HepG2 (cell line): ENCODE measurements around the gene LPCAT4. TPM values are rescaled to one million over a fixed set of nuclear protein-coding genes. Genes with fewer than 3 reads are reported as not detected.

ENCODE experiments used
- CENPT ChIP-seq: sonication (generic); formaldehyde crosslinking; IDR thresholded peaks from 2 replicates; pipeline ENCODE4 v1.8.0; 2022; ENCODE audit warnings: low read depth, mild to moderate bottlenecking, moderate library complexity, missing genetic modification reagents
- HIC2 ChIP-seq: sonication (generic); formaldehyde crosslinking; IDR thresholded peaks from 2 replicates; pipeline ENCODE4 v1.9.0; 2022; ENCODE audit warnings: low read depth, missing genetic modification reagents
- HNF4G ChIP-seq, 2 experiments: sonication (generic) in 1 of 2; formaldehyde crosslinking in 1 of 2; IDR thresholded peaks; 2 replicates each; pipeline versions ENCODE4 v1.4.0 to v1.6.1; 2011 to 2020; ENCODE audit warnings: borderline replicate concordance in 2 of 2, low read depth in 2 of 2, mild to moderate bottlenecking in 2 of 2, low read length in 1 of 2, missing genetic modification reagents in 1 of 2, moderate library complexity in 1 of 2
- KDM4B ChIP-seq: sonication (generic); formaldehyde crosslinking; IDR thresholded peaks from 2 replicates; pipeline ENCODE4 v1.4.0; 2020; ENCODE audit warnings: missing genetic modification reagents
- NFYB ChIP-seq: sonication (generic); formaldehyde crosslinking; IDR thresholded peaks from 2 replicates; pipeline ENCODE4 v1.4.0; 2020; ENCODE audit warnings: missing genetic modification reagents
- TBL1XR1 ChIP-seq: fragments of 150-350 bp; IDR thresholded peaks from 2 replicates; pipeline ENCODE4 v1.6.1; 2014; ENCODE audit warnings: borderline replicate concordance, low read length; ENCODE audit not compliant: partially characterized antibody
- ZNF282 ChIP-seq: fragments of 450-650 bp; IDR thresholded peaks from 2 replicates; pipeline ENCODE4 v1.6.1; 2018; ENCODE audit not compliant: partially characterized antibody
- polyA plus RNA-seq, 8 experiments: library from polyadenylated mRNA; depleted of rRNA in 3 of 8; stranded (reverse) in 7 of 8; unstranded in 1 of 8; fragments of >200 nt; fragmentation: Illumina TruSeq in 4 of 8; extraction: Trizol in 4 of 8; gene quantifications; 2 replicates each; pipeline versions ENCODE4 v1.2.1 to v1.2.3, GENCODE V29; 2011 to 2016; ENCODE audit warnings: low read depth in 4 of 8, missing spikeins in 1 of 8, mixed read lengths in 1 of 8; ENCODE audit not compliant: insufficient read depth in 1 of 8
- total RNA-seq, 5 experiments: library from RNA; depleted of rRNA; stranded (reverse); fragments of >200 nt; fragmentation: Illumina TruSeq; extraction: Trizol; gene quantifications; 2 replicates each; pipeline ENCODE4 v1.2.3, GENCODE V29; 2016; ENCODE audit warnings: low read depth in 1 of 5
- TF ChIP-seq, protein P1 (sequence below): sonication (generic); formaldehyde crosslinking; IDR thresholded peaks from 2 replicates; pipeline ENCODE4 v1.5.0; 2020; ENCODE audit warnings: missing genetic modification reagents
- TF ChIP-seq, protein P2 (sequence below): sonication (generic); formaldehyde crosslinking; IDR thresholded peaks from one replicate; pipeline ENCODE4 v1.5.1; 2020; ENCODE audit warnings: mild to moderate bottlenecking, missing genetic modification reagents; ENCODE audit errors: not compliant biosample characterization
- TF ChIP-seq, protein P3 (sequence below): IDR thresholded peaks from 2 replicates; pipeline ENCODE4 v1.6.1; 2012; ENCODE audit warnings: inconsistent platforms

The LPCAT4 gene
- total and polyA plus RNA-seq, 2 of the 13 experiments (the other 11 are each of a cell fraction or from before 2014, with no cell fraction given): 8.1 to 57.1 TPM

GRCh38 chr15:34358948-34359347 is 8.0 kb downstream of the LPCAT4 start (continued):
- TF ChIP-seq, protein P1, sequence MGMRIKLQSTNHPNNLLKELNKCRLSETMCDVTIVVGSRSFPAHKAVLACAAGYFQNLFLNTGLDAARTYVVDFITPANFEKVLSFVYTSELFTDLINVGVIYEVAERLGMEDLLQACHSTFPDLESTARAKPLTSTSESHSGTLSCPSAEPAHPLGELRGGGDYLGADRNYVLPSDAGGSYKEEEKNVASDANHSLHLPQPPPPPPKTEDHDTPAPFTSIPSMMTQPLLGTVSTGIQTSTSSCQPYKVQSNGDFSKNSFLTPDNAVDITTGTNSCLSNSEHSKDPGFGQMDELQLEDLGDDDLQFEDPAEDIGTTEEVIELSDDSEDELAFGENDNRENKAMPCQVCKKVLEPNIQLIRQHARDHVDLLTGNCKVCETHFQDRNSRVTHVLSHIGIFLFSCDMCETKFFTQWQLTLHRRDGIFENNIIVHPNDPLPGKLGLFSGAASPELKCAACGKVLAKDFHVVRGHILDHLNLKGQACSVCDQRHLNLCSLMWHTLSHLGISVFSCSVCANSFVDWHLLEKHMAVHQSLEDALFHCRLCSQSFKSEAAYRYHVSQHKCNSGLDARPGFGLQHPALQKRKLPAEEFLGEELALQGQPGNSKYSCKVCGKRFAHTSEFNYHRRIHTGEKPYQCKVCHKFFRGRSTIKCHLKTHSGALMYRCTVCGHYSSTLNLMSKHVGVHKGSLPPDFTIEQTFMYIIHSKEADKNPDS (CRISPR knock-in tag): no peak
- TF ChIP-seq, protein P2, sequence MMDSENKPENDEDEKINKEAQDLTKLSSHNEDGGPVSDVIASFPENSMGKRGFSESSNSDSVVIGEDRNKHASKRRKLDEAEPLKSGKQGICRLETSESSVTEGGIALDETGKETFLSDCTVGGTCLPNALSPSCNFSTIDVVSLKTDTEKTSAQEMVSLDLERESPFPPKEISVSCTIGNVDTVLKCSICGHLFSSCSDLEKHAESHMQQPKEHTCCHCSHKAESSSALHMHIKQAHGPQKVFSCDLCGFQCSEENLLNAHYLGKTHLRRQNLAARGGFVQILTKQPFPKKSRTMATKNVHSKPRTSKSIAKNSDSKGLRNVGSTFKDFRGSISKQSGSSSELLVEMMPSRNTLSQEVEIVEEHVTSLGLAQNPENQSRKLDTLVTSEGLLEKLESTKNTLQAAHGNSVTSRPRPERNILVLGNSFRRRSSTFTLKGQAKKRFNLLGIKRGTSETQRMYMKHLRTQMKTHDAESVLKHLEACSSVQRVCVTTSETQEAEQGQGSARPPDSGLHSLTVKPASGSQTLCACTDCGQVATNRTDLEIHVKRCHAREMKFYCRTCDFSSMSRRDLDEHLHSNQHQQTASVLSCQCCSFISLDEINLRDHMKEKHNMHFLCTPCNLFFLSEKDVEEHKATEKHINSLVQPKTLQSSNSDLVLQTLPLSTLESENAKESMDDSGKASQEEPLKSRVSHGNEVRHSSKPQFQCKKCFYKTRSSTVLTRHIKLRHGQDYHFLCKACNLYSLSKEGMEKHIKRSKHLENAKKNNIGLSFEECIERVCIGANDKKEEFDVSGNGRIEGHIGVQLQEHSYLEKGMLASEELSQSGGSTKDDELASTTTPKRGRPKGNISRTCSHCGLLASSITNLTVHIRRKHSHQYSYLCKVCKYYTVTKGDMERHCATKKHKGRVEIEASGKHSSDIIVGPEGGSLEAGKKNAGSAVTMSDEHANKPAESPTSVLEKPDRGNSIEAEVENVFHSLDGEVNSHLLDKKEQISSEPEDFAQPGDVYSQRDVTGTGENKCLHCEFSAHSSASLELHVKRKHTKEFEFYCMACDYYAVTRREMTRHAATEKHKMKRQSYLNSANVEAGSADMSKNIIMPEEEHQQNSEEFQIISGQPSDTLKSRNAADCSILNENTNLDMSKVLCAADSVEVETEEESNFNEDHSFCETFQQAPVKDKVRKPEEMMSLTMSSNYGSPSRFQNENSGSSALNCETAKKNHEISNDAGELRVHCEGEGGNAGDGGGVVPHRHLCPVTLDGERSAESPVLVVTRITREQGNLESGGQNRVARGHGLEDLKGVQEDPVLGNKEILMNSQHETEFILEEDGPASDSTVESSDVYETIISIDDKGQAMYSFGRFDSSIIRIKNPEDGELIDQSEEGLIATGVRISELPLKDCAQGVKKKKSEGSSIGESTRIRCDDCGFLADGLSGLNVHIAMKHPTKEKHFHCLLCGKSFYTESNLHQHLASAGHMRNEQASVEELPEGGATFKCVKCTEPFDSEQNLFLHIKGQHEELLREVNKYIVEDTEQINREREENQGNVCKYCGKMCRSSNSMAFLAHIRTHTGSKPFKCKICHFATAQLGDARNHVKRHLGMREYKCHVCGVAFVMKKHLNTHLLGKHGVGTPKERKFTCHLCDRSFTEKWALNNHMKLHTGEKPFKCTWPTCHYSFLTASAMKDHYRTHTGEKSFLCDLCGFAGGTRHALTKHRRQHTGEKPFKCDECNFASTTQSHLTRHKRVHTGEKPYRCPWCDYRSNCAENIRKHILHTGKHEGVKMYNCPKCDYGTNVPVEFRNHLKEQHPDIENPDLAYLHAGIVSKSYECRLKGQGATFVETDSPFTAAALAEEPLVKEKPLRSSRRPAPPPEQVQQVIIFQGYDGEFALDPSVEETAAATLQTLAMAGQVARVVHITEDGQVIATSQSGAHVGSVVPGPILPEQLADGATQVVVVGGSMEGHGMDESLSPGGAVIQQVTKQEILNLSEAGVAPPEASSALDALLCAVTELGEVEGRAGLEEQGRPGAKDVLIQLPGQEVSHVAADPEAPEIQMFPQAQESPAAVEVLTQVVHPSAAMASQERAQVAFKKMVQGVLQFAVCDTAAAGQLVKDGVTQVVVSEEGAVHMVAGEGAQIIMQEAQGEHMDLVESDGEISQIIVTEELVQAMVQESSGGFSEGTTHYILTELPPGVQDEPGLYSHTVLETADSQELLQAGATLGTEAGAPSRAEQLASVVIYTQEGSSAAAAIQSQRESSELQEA (CRISPR knock-in tag): no peak
- TF ChIP-seq TBL1XR1: no peak
- no peak for TF ChIP-seq CENPT (CRISPR knock-in tag)
- TF ChIP-seq HIC2 (CRISPR knock-in tag): no peak
- no peak for TF ChIP-seq ZNF282
- no peak for TF ChIP-seq HNF4G (IDR thresholded peaks at IDR 0.05; ENCODE audit: borderline replicate concordance, low read depth, low read length)
- TF ChIP-seq HNF4G (CRISPR knock-in tag; IDR thresholded peaks at IDR 0.05; ENCODE audit: borderline replicate concordance, low read depth): no peak
- TF ChIP-seq NFYB (CRISPR knock-in tag): no peak
- TF ChIP-seq, protein P3, sequence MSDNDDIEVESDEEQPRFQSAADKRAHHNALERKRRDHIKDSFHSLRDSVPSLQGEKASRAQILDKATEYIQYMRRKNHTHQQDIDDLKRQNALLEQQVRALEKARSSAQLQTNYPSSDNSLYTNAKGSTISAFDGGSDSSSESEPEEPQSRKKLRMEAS: no peak
- no peak for TF ChIP-seq KDM4B (CRISPR knock-in tag)
